ENCODE data around the gene RAI14. TPM values are rescaled to one million over a fixed set of nuclear protein-coding genes. Genes with fewer than 3 reads are reported as not detected.

RAI14 gene
- total RNA-seq, 1 donor from 2014 or later: 259 TPM

DNA sequence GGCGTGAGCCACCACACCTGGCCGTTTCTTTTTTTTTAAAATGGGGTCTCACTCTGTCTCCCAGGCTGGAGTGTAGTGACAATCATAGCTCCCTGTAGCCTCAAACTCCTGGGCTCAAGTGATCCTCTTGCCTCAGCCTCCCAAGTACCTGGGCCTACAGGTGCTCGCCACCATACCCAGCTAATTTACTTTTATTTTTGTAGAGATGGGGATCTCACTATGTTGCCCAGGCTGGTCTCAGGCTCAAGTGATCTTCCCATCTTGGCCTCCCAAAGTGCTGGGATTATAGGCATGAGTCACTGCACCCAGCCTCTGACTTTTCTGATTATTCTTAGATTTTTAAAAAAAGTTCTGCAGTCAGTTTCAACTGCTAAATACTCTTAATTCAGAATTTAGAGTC is 21.3 kb downstream of the RAI14 start:
- TF ChIP-seq, protein P1, sequence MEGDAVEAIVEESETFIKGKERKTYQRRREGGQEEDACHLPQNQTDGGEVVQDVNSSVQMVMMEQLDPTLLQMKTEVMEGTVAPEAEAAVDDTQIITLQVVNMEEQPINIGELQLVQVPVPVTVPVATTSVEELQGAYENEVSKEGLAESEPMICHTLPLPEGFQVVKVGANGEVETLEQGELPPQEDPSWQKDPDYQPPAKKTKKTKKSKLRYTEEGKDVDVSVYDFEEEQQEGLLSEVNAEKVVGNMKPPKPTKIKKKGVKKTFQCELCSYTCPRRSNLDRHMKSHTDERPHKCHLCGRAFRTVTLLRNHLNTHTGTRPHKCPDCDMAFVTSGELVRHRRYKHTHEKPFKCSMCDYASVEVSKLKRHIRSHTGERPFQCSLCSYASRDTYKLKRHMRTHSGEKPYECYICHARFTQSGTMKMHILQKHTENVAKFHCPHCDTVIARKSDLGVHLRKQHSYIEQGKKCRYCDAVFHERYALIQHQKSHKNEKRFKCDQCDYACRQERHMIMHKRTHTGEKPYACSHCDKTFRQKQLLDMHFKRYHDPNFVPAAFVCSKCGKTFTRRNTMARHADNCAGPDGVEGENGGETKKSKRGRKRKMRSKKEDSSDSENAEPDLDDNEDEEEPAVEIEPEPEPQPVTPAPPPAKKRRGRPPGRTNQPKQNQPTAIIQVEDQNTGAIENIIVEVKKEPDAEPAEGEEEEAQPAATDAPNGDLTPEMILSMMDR (IDR thresholded peaks at IDR 0.05; ENCODE audit: partially characterized antibody, unreplicated experiment): no peak
- H3K27me3 Mint-ChIP-seq (ENCODE audit: unreplicated experiment): no peaks in the 10 kb centered on the region
- H3K36me3 Mint-ChIP-seq (ENCODE audit: unreplicated experiment): no peaks in the 10 kb centered on the region
- no peak overlapping the region for H3K4me3 Mint-ChIP-seq (ENCODE audit: unreplicated experiment)
- H3K27ac Mint-ChIP-seq (ENCODE audit: unreplicated experiment): no peak overlapping the region
- H3K4me1 Mint-ChIP-seq (ENCODE audit: low read depth, unreplicated experiment): peaks cover 14% of the 10 kb centered on the region
- DNase-seq: no peak
- H3K9me3 Mint-ChIP-seq (ENCODE audit: unreplicated experiment): peaks cover 1% of the 10 kb centered on the region

DNA sequence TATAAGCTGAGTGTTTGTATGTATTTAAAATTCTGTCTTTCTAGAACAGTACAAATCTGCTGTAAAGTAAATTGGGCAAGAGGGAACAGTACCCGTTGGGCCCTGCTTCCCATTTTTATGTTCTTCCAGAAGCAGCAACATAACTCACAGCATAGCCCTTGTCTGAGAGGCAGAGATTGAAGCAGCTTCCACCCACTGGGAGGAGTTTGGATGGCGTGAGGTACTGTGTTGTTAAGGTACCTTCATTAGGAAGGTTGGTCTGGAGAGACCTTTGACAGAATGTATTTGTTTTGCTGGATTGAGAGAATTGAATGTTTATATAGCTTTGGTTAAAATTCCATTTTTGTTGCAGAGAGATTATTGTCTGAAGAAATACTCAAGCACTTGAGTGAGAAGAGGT is 24.8 kb downstream of the RAI14 start:
- H3K27me3 Mint-ChIP-seq (ENCODE audit: unreplicated experiment): peaks cover 1% of the 10 kb centered on the region
- TF ChIP-seq, protein P1 (IDR thresholded peaks at IDR 0.05; ENCODE audit: partially characterized antibody, unreplicated experiment): no peak
- H3K27ac Mint-ChIP-seq (ENCODE audit: unreplicated experiment): no peak overlapping the region
- no peak for DNase-seq
- no peaks in the 10 kb centered on the region for H3K36me3 Mint-ChIP-seq (ENCODE audit: unreplicated experiment)
- H3K4me1 Mint-ChIP-seq (ENCODE audit: low read depth, unreplicated experiment): peaks cover 20% of the 10 kb centered on the region
- H3K9me3 Mint-ChIP-seq (ENCODE audit: unreplicated experiment): peaks cover 1% of the 10 kb centered on the region
- no peak overlapping the region for H3K4me3 Mint-ChIP-seq (ENCODE audit: unreplicated experiment)

DNA sequence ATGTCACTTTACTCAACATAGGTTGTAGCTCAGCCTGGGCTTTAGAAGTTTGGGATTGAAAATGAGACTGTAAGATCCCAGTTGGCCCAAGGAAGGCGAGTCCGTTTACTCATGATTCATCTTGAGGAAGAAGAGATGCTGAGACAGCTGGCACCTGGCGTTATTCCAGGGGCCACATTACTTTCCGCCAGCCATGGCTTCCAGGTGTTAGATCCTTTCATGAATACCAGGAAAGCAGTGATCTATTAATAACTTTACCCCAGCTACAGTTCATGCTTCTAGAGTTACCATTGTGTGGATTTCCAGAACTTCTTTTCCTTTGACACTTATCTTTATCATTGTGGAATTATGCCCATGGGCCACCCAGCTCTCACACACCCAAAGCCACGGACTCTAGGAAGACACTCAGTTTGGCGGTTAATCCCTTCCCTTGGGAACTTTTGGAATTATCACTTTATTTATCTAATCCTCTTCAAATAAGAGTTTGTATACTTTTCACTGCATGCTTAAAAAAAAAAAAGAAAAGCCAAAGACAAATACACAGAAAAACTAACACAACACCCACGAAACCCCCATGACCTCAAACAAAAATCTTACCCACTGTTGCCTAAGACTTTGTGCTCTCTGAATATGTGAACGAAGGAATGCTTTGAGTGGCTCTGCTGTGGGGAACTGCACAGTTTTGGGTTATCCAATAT is 26.9 kb downstream of the RAI14 start:
- peaks cover 22% of the 10 kb centered on the region for H3K4me1 Mint-ChIP-seq (ENCODE audit: low read depth, unreplicated experiment)
- H3K36me3 Mint-ChIP-seq (ENCODE audit: unreplicated experiment): peaks cover 4% of the 10 kb centered on the region
- TF ChIP-seq, protein P1 (IDR thresholded peaks at IDR 0.05; ENCODE audit: partially characterized antibody, unreplicated experiment): no peak
- no peak overlapping the region for H3K4me3 Mint-ChIP-seq (ENCODE audit: unreplicated experiment)
- H3K27me3 Mint-ChIP-seq (ENCODE audit: unreplicated experiment): peaks cover 1% of the 10 kb centered on the region
- no peaks in the 10 kb centered on the region for H3K9me3 Mint-ChIP-seq (ENCODE audit: unreplicated experiment)
- no peak for DNase-seq
- H3K27ac Mint-ChIP-seq (ENCODE audit: unreplicated experiment): no peak overlapping the region

DNA sequence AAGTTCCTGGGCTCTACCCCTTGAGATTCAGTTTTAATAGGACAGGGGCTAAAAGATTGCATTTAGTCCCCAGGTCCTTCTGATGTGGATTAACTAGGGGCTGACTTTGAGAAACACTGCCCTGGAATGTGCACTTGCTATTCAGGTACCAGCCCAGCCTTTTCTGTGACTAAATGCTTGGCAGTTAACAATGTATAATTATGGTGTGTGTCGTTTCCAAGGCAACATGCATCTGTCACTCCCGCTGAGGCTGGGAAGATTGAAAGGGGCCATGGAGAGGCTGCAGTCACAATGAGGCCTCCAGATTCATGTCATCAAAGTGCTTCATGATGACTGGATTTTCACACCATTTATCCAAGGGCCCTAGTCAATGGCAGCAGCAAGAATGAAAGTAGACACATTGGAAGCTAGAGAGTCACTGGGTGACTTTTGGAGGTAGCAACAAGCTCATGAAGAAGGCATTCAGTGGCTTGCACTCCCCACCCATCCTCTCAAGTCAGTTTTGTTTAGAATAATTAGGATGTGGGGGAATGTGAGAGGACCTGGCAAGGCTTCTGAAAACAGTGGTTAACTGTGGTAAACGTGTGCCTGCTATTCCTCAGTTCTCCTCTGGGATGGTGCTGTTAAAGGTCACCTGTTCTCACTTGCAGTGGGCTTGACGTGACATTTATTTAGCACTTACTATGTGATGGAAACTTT is 28.3 kb downstream of the RAI14 start:
- H3K9me3 Mint-ChIP-seq (ENCODE audit: unreplicated experiment): no peaks in the 10 kb centered on the region
- peak overlapping the region; percentile 31 for H3K4me3 Mint-ChIP-seq (ENCODE audit: unreplicated experiment)
- no peak for DNase-seq
- peaks cover 1% of the 10 kb centered on the region for H3K27me3 Mint-ChIP-seq (ENCODE audit: unreplicated experiment)
- TF ChIP-seq, protein P1 (IDR thresholded peaks at IDR 0.05; ENCODE audit: partially characterized antibody, unreplicated experiment): no peak
- peaks cover 4% of the 10 kb centered on the region for H3K36me3 Mint-ChIP-seq (ENCODE audit: unreplicated experiment)
- peaks cover 22% of the 10 kb centered on the region for H3K4me1 Mint-ChIP-seq (ENCODE audit: low read depth, unreplicated experiment)
- peak overlapping the region; percentile 44 for H3K27ac Mint-ChIP-seq (ENCODE audit: unreplicated experiment)

DNA sequence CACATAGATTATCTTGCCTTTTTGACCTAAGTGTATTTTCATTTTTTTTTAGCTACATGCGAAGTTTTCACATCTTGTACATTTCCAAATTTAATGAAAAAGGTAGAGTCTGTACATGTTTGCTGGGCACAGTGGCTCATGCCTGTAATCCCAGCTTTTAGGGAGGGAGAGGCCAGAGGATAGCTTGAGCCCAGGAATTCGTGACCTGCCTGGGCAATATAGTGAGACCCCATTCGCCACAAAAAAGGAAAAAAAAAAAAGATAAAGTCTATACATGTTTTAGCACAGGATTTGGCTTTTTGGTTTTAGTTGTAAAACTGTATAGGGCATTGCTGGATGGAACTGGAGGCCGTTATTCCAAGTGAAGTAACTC is 28.8 kb downstream of the RAI14 start:
- Mint-ChIP-seq H3K36me3 (ENCODE audit: unreplicated experiment) (peaks cover 5% of the 10 kb centered on the region), H3K27ac (ENCODE audit: unreplicated experiment) (no peak overlapping the region), H3K27me3 (ENCODE audit: unreplicated experiment) (peaks cover 1% of the 10 kb centered on the region), H3K9me3 (ENCODE audit: unreplicated experiment) (no peaks in the 10 kb centered on the region), H3K4me1 (ENCODE audit: low read depth, unreplicated experiment) (peaks cover 21% of the 10 kb centered on the region), H3K4me3 (ENCODE audit: unreplicated experiment) (no peak overlapping the region)
- TF ChIP-seq, protein P1 (IDR thresholded peaks at IDR 0.05; ENCODE audit: partially characterized antibody, unreplicated experiment): no peak
- DNase-seq: no peak

All from glutamatergic neuron (in vitro differentiated cells).